C4-2B (cell line): ENCODE results near the gene BTF3.
"Not testable (repeated sequence)": the region's sequence is repeated elsewhere in the genome, so short reads cannot be mapped to it uniquely, and the experiment has no call there.

Source experiments
- H3K27ac ChIP-seq: fragments of 450-650 bp; 2 replicates; pipeline ENCODE4 v1.5.1; 2017
- ZFX ChIP-seq: fragments of 450-650 bp; IDR thresholded peaks from 2 replicates; pipeline ENCODE4 v1.6.1; 2017
- TF ChIP-seq, protein P1 (sequence below): fragments of 450-650 bp; conservative IDR thresholded peaks from 2 replicates; pipeline ENCODE4 v1.5.1; 2017; ENCODE audit warnings: mild to moderate bottlenecking

The BTF3 gene

DNA sequence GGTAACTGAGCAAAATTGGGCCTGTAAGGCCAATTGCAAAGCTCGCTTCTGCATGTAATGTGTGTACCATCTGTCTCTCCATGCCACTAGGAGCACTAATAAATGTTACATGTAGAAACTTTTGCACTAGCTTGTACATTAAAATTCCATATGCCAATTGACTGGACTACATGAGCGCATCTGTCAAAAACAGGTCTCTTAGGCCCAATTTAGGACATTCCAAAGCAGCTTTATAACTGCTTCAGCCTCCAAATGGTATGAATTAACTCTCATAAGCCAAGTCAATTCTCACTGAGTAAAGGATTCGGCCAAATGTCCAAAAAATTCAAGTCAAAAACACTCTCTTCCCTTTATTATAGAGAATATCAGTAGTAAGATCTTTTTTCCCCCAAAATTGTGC is 26.1 kb upstream of the BTF3 start:
- TF ChIP-seq ZFX: no peak
- TF ChIP-seq, protein P1, sequence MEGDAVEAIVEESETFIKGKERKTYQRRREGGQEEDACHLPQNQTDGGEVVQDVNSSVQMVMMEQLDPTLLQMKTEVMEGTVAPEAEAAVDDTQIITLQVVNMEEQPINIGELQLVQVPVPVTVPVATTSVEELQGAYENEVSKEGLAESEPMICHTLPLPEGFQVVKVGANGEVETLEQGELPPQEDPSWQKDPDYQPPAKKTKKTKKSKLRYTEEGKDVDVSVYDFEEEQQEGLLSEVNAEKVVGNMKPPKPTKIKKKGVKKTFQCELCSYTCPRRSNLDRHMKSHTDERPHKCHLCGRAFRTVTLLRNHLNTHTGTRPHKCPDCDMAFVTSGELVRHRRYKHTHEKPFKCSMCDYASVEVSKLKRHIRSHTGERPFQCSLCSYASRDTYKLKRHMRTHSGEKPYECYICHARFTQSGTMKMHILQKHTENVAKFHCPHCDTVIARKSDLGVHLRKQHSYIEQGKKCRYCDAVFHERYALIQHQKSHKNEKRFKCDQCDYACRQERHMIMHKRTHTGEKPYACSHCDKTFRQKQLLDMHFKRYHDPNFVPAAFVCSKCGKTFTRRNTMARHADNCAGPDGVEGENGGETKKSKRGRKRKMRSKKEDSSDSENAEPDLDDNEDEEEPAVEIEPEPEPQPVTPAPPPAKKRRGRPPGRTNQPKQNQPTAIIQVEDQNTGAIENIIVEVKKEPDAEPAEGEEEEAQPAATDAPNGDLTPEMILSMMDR: no peak
- H3K27ac ChIP-seq: no peak overlapping the region

- no peak overlapping the region for H3K27ac ChIP-seq
- TF ChIP-seq ZFX: no peak
- TF ChIP-seq, protein P1: no peak
Observed at GRCh38 chr5:73480500-73480899, 17.7 kb upstream of the BTF3 start.

DNA sequence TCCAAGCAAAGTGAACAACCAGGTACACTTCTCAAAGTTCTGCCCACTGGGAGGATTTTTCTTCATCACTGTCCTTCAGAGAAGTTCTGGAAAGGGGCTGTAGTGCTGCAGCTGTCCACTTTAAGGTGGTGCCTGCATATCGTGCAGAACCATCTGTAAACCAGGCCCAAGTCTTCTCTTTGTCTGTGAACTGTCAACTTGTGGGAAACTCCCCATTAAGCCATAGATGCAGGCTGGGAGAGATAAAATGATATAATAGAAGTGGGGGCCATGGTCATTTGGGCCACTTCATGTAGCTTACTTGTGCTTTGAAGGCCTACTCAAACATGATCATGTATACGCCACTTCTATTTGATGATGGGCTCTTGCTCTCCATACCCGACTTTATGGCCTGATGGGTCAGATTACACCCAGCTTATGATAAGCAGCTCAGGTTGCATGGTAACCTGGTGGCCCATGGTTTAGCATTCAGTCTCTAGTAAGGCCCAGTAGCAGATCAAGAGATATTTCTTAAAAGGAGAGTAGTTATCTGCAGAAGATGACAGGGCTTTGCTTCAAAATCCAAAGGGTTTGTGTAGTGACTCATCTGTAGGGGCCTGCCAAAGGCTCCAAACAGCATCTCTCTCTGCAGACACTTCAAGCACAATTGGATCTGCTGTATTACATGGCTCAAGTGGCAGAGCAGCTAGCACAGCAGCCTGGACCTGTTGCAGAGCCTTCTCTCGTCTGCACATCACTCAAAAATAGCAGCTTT is 15.7 kb upstream of the BTF3 start:
- TF ChIP-seq, protein P1: no peak
- TF ChIP-seq ZFX: no peak
- no peak overlapping the region for H3K27ac ChIP-seq

GRCh38 chr5:73483676-73484075 is 14.6 kb upstream of the BTF3 start:
- H3K27ac ChIP-seq: no peak overlapping the region
- TF ChIP-seq, protein P1: no peak
- TF ChIP-seq ZFX: no peak

GRCh38 chr5:73484511-73484910 is 13.7 kb upstream of the BTF3 start:
- TF ChIP-seq, protein P1: no peak
- H3K27ac ChIP-seq: no peak overlapping the region

DNA sequence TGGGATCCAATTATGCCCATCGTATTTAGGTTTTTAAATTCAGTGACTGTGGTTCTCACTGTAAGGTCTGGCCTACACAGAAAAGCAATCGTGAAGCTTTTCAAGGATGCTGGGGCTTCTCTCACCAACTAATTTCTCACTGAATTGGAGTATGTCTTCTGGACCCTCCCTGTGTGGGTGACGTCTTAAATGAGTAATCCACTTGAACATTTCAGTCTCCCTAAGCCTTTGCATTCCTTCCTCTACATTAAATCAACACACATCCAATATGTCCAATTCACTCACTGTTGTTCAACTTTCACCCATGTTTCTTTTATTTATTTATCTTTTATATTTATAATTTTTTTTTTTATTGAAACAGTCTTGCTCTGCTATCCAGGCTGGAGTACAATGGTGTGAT is 12.5 kb upstream of the BTF3 start:
- H3K27ac ChIP-seq: no peak overlapping the region
- TF ChIP-seq, protein P1: no peak
- TF ChIP-seq ZFX: no peak

- no peak for TF ChIP-seq ZFX
- TF ChIP-seq, protein P1: no peak
- H3K27ac ChIP-seq: no peak overlapping the region
Observed at GRCh38 chr5:73486119-73486899, 11.9 kb upstream of the BTF3 start.

DNA sequence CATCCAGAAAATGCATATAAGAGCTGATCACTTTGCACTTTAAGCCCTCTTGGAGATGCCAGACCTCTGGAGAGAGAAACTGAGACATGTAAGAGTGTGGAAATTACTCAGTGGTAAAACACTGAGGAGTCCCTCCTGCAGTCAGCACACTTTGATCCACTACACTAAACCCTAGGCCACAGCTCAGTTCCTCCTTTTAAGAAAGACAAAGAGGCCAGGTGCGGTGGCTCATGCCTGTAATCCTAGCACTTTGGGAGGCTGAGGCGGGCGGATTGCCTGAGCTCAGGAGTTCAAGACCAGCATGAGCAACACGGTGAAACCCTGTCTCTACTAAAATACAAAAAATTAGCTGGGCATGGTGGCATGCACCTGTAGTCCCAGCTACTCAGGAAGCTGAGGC is 11.0 kb upstream of the BTF3 start:
- H3K27ac ChIP-seq: not testable (repeated sequence)
